K562 (cell line): ENCODE measurements around the gene FAF2. TPM values are rescaled to one million over a fixed set of nuclear protein-coding genes. Genes with fewer than 3 reads are reported as not detected.

ENCODE experiments used
- ARID1B ChIP-seq: fragments of 450-650 bp; IDR thresholded peaks from 2 replicates; pipeline ENCODE4 v1.6.1; 2016; ENCODE audit warnings: antibody characterized with exemption, mild to moderate bottlenecking, inconsistent platforms
- BCOR ChIP-seq: fragments of 450-650 bp; IDR thresholded peaks from 2 replicates; pipeline ENCODE4 v1.6.1; 2016
- BRF1 ChIP-seq: IDR thresholded peaks from 3 replicates; pipeline ENCODE4 v1.6.1; 2011; ENCODE audit warnings: borderline replicate concordance, mild to moderate bottlenecking; ENCODE audit not compliant: insufficient read length; ENCODE audit errors: extremely low read depth
- CBX3 ChIP-seq, 2 experiments: IDR thresholded peaks; 1 replicate in 1 of 2; 2 replicates in 1 of 2; pipeline ENCODE4 v1.6.1; 2012; ENCODE audit warnings: inconsistent platforms in 2 of 2, low read length in 2 of 2, borderline replicate concordance in 1 of 2, control low read depth in 1 of 2
- CEBPB ChIP-seq: fragments of 450-650 bp; IDR thresholded peaks from 2 replicates; pipeline ENCODE4 v1.6.1; 2016; ENCODE audit warnings: missing genetic modification characterization, missing compliant biosample characterization
- GATAD2A ChIP-seq: fragments of 450-650 bp; IDR thresholded peaks from 2 replicates; pipeline ENCODE4 v1.6.1; 2017
- HMGN3 ChIP-seq: IDR thresholded peaks from 2 replicates; pipeline ENCODE4 v1.6.1; 2011; ENCODE audit warnings: borderline replicate concordance, low read depth, mild to moderate bottlenecking, mixed read lengths, low read length; ENCODE audit not compliant: insufficient read length; ENCODE audit errors: extremely low read depth
- MLLT1 ChIP-seq, 2 experiments: fragments of 450-650 bp; IDR thresholded peaks; 2 replicates each; pipeline ENCODE4 v1.6.1; 2016
- MTA1 ChIP-seq: fragments of 450-650 bp; IDR thresholded peaks from 2 replicates; pipeline ENCODE4 v1.6.1; 2017; ENCODE audit warnings: borderline replicate concordance
- NFRKB ChIP-seq: fragments of 450-650 bp; IDR thresholded peaks from 2 replicates; pipeline ENCODE4 v1.6.1; 2016; ENCODE audit warnings: low read depth
- NFYB ChIP-seq: IDR thresholded peaks from 2 replicates; pipeline ENCODE4 v1.6.1; 2011; ENCODE audit warnings: mild to moderate bottlenecking, moderate library complexity; ENCODE audit not compliant: insufficient read length; ENCODE audit errors: extremely low read depth
- PHB2 ChIP-seq: fragments of 450-650 bp; IDR thresholded peaks from 2 replicates; pipeline ENCODE4 v1.6.1; 2017; ENCODE audit warnings: low read depth
- RAD51 ChIP-seq: fragments of 450-650 bp; IDR thresholded peaks from 2 replicates; pipeline ENCODE4 v1.7.1; 2016; ENCODE audit warnings: low read depth, mild to moderate bottlenecking, borderline replicate concordance
- SREBF2 ChIP-seq: sonication (generic); formaldehyde crosslinking; IDR thresholded peaks from 2 replicates; pipeline ENCODE4 v1.4.0; 2020; ENCODE audit warnings: mild to moderate bottlenecking, missing genetic modification reagents
- XRCC4 ChIP-seq: IDR thresholded peaks from one replicate; pipeline ENCODE4 v1.6.1; 2011; ENCODE audit not compliant: insufficient read depth, insufficient read length; ENCODE audit errors: extremely low read depth
- XRCC5 ChIP-seq: fragments of 200-400 bp; formaldehyde crosslinking; IDR thresholded peaks from 2 replicates; pipeline ENCODE4 v1.6.1; 2017; ENCODE audit warnings: low read depth, mild to moderate bottlenecking, low read length
- ZFP1 ChIP-seq: fragments of 450-650 bp; formaldehyde crosslinking; IDR thresholded peaks from 2 replicates; pipeline ENCODE4 v1.4.0; 2020; ENCODE audit warnings: mild to moderate bottlenecking, mixed read lengths
- ZNF431 ChIP-seq: sonication (generic); formaldehyde crosslinking; IDR thresholded peaks from 2 replicates; pipeline ENCODE4 v1.8.0; 2022; ENCODE audit warnings: mild to moderate bottlenecking, missing genetic modification reagents
- ZNF444 ChIP-seq: fragments of 250-450 bp; sonication (Bioruptor Pico); IDR thresholded peaks from 2 replicates; pipeline ENCODE4 v1.4.0; 2020; ENCODE audit warnings: mild to moderate bottlenecking, moderate library complexity
- ZNF551 ChIP-seq: fragments of 250-450 bp; sonication (Bioruptor Pico); IDR thresholded peaks from 2 replicates; pipeline ENCODE4 v1.5.0; 2021; ENCODE audit warnings: mild to moderate bottlenecking, moderate library complexity
- polyA plus RNA-seq, 8 experiments: library from polyadenylated mRNA; depleted of rRNA in 4 of 8; stranded (reverse) in 5 of 8; unstranded in 3 of 8; fragments of >200 nt; fragmentation: Nextera tagmentation in 2 of 8; fragmentation: Illumina TruSeq in 1 of 8; extraction: Ambion mirVana in 2 of 8; extraction: Trizol in 1 of 8; gene quantifications; 2 replicates each; pipeline versions ENCODE4 v1.2.1 to v1.2.3, GENCODE V29; 2011 to 2014; ENCODE audit warnings: inconsistent platforms in 1 of 8, missing spikeins in 1 of 8
- total RNA-seq, 7 experiments: library from RNA; depleted of rRNA in 6 of 7; stranded (reverse); fragments of >200 nt in 6 of 7; fragmentation: Illumina TruSeq in 2 of 7; extraction: Trizol in 2 of 7; gene quantifications; 2 replicates each; pipeline versions ENCODE4 v1.2.1 to v1.2.3, GENCODE V29; 2011 to 2021; ENCODE audit warnings: low replicate concordance in 1 of 7
- TF ChIP-seq, protein P1 (sequence below): fragments of 250-450 bp; sonication (Bioruptor Pico); IDR thresholded peaks from 2 replicates; pipeline ENCODE4 v1.5.0; 2020; ENCODE audit warnings: mild to moderate bottlenecking
- TF ChIP-seq, protein P2 (sequence below): IDR thresholded peaks from 3 replicates; pipeline ENCODE4 v1.6.1; 2011; ENCODE audit warnings: borderline replicate concordance, mild to moderate bottlenecking, moderate library complexity; ENCODE audit not compliant: insufficient read length; ENCODE audit errors: extremely low read depth
- TF ChIP-seq, protein P3 (sequence below): fragments of 450-650 bp; formaldehyde crosslinking; IDR thresholded peaks from 2 replicates; pipeline ENCODE4 v1.4.0; 2020; ENCODE audit warnings: mild to moderate bottlenecking

The FAF2 gene
- total and polyA plus RNA-seq, 9 of the 15 experiments (the other 6 are each of a cell fraction or from before 2014, with no cell fraction given), result 25.0 to 44.6 (median 36.1) TPM

- TF ChIP-seq NFYB (no peak), SREBF2 (CRISPR knock-in tag) (no peak), RAD51 (no peak), CBX3 (IDR thresholded peaks at IDR 0.05; ENCODE audit: borderline replicate concordance in 1 of 2, low read length in 2 of 2) (no peak), ZNF551 (no peak), ZFP1 (CRISPR knock-in tag) (no peak), ZNF431 (CRISPR knock-in tag) (no peak), GATAD2A (no peak), NFRKB (no peak), ARID1B (peak; percentile 66), PHB2 (no peak), XRCC5 (no peak), MLLT1 (IDR thresholded peaks at IDR 0.05) (no peak), ZNF444 (CRISPR knock-in tag) (no peak), MTA1 (no peak), XRCC4 (no peak), BRF1 (no peak), BCOR (no peak), CEBPB (tag) (peak; percentile 37; the same call in 1 of the 2 replicates), HMGN3 (no peak)
- TF ChIP-seq, protein P1, sequence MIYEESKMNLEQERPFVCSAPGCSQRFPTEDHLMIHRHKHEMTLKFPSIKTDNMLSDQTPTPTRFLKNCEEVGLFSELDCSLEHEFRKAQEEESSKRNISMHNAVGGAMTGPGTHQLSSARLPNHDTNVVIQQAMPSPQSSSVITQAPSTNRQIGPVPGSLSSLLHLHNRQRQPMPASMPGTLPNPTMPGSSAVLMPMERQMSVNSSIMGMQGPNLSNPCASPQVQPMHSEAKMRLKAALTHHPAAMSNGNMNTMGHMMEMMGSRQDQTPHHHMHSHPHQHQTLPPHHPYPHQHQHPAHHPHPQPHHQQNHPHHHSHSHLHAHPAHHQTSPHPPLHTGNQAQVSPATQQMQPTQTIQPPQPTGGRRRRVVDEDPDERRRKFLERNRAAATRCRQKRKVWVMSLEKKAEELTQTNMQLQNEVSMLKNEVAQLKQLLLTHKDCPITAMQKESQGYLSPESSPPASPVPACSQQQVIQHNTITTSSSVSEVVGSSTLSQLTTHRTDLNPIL (CRISPR knock-in tag), result no peak
- TF ChIP-seq, protein P2, sequence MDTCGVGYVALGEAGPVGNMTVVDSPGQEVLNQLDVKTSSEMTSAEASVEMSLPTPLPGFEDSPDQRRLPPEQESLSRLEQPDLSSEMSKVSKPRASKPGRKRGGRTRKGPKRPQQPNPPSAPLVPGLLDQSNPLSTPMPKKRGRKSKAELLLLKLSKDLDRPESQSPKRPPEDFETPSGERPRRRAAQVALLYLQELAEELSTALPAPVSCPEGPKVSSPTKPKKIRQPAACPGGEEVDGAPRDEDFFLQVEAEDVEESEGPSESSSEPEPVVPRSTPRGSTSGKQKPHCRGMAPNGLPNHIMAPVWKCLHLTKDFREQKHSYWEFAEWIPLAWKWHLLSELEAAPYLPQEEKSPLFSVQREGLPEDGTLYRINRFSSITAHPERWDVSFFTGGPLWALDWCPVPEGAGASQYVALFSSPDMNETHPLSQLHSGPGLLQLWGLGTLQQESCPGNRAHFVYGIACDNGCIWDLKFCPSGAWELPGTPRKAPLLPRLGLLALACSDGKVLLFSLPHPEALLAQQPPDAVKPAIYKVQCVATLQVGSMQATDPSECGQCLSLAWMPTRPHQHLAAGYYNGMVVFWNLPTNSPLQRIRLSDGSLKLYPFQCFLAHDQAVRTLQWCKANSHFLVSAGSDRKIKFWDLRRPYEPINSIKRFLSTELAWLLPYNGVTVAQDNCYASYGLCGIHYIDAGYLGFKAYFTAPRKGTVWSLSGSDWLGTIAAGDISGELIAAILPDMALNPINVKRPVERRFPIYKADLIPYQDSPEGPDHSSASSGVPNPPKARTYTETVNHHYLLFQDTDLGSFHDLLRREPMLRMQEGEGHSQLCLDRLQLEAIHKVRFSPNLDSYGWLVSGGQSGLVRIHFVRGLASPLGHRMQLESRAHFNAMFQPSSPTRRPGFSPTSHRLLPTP, result no peak
- TF ChIP-seq, protein P3, sequence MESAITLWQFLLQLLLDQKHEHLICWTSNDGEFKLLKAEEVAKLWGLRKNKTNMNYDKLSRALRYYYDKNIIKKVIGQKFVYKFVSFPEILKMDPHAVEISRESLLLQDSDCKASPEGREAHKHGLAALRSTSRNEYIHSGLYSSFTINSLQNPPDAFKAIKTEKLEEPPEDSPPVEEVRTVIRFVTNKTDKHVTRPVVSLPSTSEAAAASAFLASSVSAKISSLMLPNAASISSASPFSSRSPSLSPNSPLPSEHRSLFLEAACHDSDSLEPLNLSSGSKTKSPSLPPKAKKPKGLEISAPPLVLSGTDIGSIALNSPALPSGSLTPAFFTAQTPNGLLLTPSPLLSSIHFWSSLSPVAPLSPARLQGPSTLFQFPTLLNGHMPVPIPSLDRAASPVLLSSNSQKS (CRISPR knock-in tag), result no peak
These were observed 9.0 kb upstream of the FAF2 start (continued) for GRCh38 chr5:176438959-176439757.
